ENCODE results near the gene IMPA2.

- TF ChIP-seq CTCF (IDR thresholded peaks at IDR 0.05; ENCODE audit: low read depth, low read length), result no peak
- no peak for TF ChIP-seq EZH2phosphoT487 (IDR thresholded peaks at IDR 0.05; ENCODE audit: low read depth)
These were observed 25.9 kb upstream of the IMPA2 start for GRCh38 chr18:11955239-11956029.

Measured in OCI-LY3 (cell line).